K562 (cell line): ENCODE measurements around the gene PRM2. TPM values are rescaled to one million over a fixed set of nuclear protein-coding genes. Genes with fewer than 3 reads are reported as not detected.

Experiments
- ARHGAP35 ChIP-seq: fragments of 450-650 bp; IDR thresholded peaks from 2 replicates; pipeline ENCODE4 v1.6.1; 2018; ENCODE audit not compliant: partially characterized antibody
- BCOR ChIP-seq: fragments of 450-650 bp; IDR thresholded peaks from 2 replicates; pipeline ENCODE4 v1.6.1; 2016
- CBFA2T2 ChIP-seq: fragments of 450-650 bp; conservative IDR thresholded peaks from 2 replicates; pipeline ENCODE4 v1.6.1; 2017; ENCODE audit warnings: mild to moderate bottlenecking
- CEBPG ChIP-seq, 3 experiments: fragments of 200-800 bp in 1 of 3; sonication (Bioruptor generic) in 1 of 3; sonication (generic) in 1 of 3; formaldehyde crosslinking in 1 of 3; IDR thresholded peaks in 2 of 3; conservative IDR thresholded peaks in 1 of 3; 2 replicates each; pipeline versions ENCODE4 v1.6.1 to v1.8.0; 2016 to 2022; ENCODE audit warnings: missing compliant biosample characterization in 2 of 3, missing genetic modification characterization in 2 of 3, mild to moderate bottlenecking in 1 of 3, missing genetic modification reagents in 1 of 3
- CHD1 ChIP-seq: fragments of 200-600 bp; sonication (generic); IDR thresholded peaks from one replicate; pipeline ENCODE4 v1.6.1; 2012; ENCODE audit warnings: mild to moderate bottlenecking, moderate library complexity, low read length, inconsistent platforms
- GTF2E2 ChIP-seq: fragments of 200-800 bp; sonication (Bioruptor generic); IDR thresholded peaks from 2 replicates; pipeline ENCODE4 v1.6.1; 2016; ENCODE audit warnings: missing genetic modification characterization, missing compliant biosample characterization
- HDAC1 ChIP-seq, 2 experiments: fragments of 450-650 bp; IDR thresholded peaks; 2 replicates each; pipeline ENCODE4 v1.6.1; 2016 to 2017; ENCODE audit warnings: inconsistent platforms in 1 of 2, mild to moderate bottlenecking in 1 of 2, moderate library complexity in 1 of 2
- PHF21A ChIP-seq: fragments of 450-650 bp; IDR thresholded peaks from 2 replicates; pipeline ENCODE4 v1.6.1; 2017; ENCODE audit warnings: low read depth, borderline replicate concordance
- PPARD ChIP-seq: fragments of 250-450 bp; sonication (Bioruptor Pico); IDR thresholded peaks from 2 replicates; pipeline ENCODE4 v1.8.0; 2022; ENCODE audit warnings: inconsistent platforms, mild to moderate bottlenecking, moderate library complexity
- PURB ChIP-seq: sonication (generic); formaldehyde crosslinking; IDR thresholded peaks from 2 replicates; pipeline ENCODE4 v1.9.0; 2021; ENCODE audit warnings: low read depth, mild to moderate bottlenecking, missing genetic modification reagents
- RBFOX2 ChIP-seq: fragments of 200-400 bp; formaldehyde crosslinking; IDR thresholded peaks from 2 replicates; pipeline ENCODE4 v1.6.1; 2017; ENCODE audit warnings: low read depth, mild to moderate bottlenecking, low read length, moderate library complexity
- TOE1 ChIP-seq, 2 experiments: fragments of 450-650 bp in 1 of 2; sonication (generic) in 1 of 2; formaldehyde crosslinking in 1 of 2; IDR thresholded peaks; 2 replicates each; pipeline versions ENCODE4 v1.7.1 to v1.8.0; 2016 to 2022; ENCODE audit warnings: borderline replicate concordance in 2 of 2, mild to moderate bottlenecking in 2 of 2, antibody characterized with exemption in 1 of 2, inconsistent platforms in 1 of 2, low read depth in 1 of 2, missing genetic modification reagents in 1 of 2, moderate library complexity in 1 of 2
- ZFX ChIP-seq: sonication (generic); formaldehyde crosslinking; IDR thresholded peaks from 2 replicates; pipeline ENCODE4 v1.8.0; 2022; ENCODE audit warnings: mild to moderate bottlenecking, missing genetic modification reagents, moderate library complexity
- polyA plus RNA-seq, 8 experiments: library from polyadenylated mRNA; depleted of rRNA in 4 of 8; stranded (reverse) in 5 of 8; unstranded in 3 of 8; fragments of >200 nt; fragmentation: Nextera tagmentation in 2 of 8; fragmentation: Illumina TruSeq in 1 of 8; extraction: Ambion mirVana in 2 of 8; extraction: Trizol in 1 of 8; gene quantifications; 2 replicates each; pipeline versions ENCODE4 v1.2.1 to v1.2.3, GENCODE V29; 2011 to 2014; ENCODE audit warnings: inconsistent platforms in 1 of 8, missing spikeins in 1 of 8
- total RNA-seq, 7 experiments: library from RNA; depleted of rRNA in 6 of 7; stranded (reverse); fragments of >200 nt in 6 of 7; fragmentation: Illumina TruSeq in 2 of 7; extraction: Trizol in 2 of 7; gene quantifications; 2 replicates each; pipeline versions ENCODE4 v1.2.1 to v1.2.3, GENCODE V29; 2011 to 2021; ENCODE audit warnings: low replicate concordance in 1 of 7
- TF ChIP-seq, protein P1 (sequence below): fragments of 450-650 bp; IDR thresholded peaks from 2 replicates; pipeline ENCODE4 v1.6.1; 2017; ENCODE audit warnings: antibody characterized with exemption, mild to moderate bottlenecking
- TF ChIP-seq, protein P2 (sequence below): IDR thresholded peaks from 2 replicates; pipeline ENCODE4 v1.6.1; 2016; ENCODE audit warnings: missing genetic modification characterization, missing compliant biosample characterization
- TF ChIP-seq, protein P3 (sequence below), 2 experiments: fragments of 450-650 bp; IDR thresholded peaks; 2 replicates each; pipeline ENCODE4 v1.6.1; 2016

Gene PRM2
- total and polyA plus RNA-seq, 9 of the 15 experiments (the other 6 are each of a cell fraction or from before 2014, with no cell fraction given): not detected

DNA sequence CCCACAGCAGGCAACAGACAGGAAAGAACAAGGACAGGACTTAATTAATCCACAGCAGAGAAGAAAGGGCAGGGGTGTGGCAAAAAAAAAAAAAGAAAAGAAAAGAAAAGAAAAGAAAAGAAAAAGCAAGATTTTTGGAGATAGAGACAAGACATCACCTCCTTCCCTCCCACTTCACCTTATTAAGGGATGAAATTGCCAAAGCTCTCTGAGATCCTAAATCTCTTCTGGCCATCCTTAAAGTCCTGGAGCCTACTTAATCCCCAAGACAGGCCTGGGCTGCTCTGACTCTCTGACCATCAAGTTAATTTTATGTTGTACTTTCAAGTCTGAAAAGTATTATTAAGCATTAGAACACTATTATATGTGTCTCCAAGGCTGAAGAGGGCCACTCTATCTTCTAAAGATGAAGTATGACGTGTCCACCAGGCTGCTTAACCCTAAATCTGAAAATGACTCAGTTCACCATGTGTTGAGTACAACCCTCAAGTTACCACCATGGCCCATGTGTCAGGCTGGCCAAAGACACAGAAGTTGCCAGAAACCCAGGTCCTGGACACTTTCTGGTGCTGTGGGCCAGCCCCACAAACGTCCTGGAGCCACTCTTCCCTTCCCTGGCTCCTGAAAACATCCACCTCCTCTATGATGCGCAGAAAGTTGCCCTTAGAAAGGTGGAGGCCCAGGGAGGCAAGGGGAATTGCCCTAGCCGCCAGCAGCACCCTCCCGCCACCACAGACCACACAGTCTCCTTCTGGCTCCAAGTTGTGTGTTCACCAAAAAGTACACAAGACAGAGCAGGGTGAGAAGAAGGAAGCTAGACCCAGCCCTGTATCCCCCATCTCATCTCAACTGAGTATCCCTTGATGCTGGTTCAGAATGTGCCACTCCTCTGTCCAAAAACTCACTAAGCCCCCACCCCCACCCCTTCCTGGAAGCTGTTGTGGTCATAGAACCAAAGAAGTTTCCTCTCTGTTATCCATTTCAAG is 23.0 kb downstream of the PRM2 start (continued):
- TF ChIP-seq, protein P1, sequence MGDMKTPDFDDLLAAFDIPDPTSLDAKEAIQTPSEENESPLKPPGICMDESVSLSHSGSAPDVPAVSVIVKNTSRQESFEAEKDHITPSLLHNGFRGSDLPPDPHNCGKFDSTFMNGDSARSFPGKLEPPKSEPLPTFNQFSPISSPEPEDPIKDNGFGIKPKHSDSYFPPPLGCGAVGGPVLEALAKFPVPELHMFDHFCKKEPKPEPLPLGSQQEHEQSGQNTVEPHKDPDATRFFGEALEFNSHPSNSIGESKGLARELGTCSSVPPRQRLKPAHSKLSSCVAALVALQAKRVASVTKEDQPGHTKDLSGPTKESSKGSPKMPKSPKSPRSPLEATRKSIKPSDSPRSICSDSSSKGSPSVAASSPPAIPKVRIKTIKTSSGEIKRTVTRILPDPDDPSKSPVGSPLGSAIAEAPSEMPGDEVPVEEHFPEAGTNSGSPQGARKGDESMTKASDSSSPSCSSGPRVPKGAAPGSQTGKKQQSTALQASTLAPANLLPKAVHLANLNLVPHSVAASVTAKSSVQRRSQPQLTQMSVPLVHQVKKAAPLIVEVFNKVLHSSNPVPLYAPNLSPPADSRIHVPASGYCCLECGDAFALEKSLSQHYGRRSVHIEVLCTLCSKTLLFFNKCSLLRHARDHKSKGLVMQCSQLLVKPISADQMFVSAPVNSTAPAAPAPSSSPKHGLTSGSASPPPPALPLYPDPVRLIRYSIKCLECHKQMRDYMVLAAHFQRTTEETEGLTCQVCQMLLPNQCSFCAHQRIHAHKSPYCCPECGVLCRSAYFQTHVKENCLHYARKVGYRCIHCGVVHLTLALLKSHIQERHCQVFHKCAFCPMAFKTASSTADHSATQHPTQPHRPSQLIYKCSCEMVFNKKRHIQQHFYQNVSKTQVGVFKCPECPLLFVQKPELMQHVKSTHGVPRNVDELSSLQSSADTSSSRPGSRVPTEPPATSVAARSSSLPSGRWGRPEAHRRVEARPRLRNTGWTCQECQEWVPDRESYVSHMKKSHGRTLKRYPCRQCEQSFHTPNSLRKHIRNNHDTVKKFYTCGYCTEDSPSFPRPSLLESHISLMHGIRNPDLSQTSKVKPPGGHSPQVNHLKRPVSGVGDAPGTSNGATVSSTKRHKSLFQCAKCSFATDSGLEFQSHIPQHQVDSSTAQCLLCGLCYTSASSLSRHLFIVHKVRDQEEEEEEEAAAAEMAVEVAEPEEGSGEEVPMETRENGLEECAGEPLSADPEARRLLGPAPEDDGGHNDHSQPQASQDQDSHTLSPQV: 0 out of 2 replicates have a peak, but pooled peaks have one; percentile 41
- TF ChIP-seq TOE1 (IDR thresholded peaks at IDR 0.05; ENCODE audit: borderline replicate concordance) (no peak), TOE1 (CRISPR knock-in tag; IDR thresholded peaks at IDR 0.05; ENCODE audit: borderline replicate concordance, low read depth) (no peak), ARHGAP35 (peak; percentile 26), BCOR (0 out of 2 replicates have a peak, but pooled peaks have one; percentile 4), GTF2E2 (no peak), ZFX (0 out of 2 replicates have a peak, but pooled peaks have one; percentile 34), RBFOX2 (0 out of 2 replicates have a peak, but pooled peaks have one; percentile 4), CEBPG (CRISPR knock-in tag; IDR thresholded peaks at IDR 0.05) (no peak), CEBPG (tag; conservative IDR thresholded peaks at IDR 0.05 in 1 of 2, IDR thresholded peaks at IDR 0.05 in 1 of 2) (no peak), PURB (no peak), CBFA2T2 (0 out of 2 replicates have a peak, but pooled peaks have one; percentile 9), CHD1 (peak; percentile 61), HDAC1 (IDR thresholded peaks at IDR 0.05) (0 out of 4 replicates have a peak, but pooled peaks of 1 of the 2 experiments have one; percentile 28), PHF21A (no peak), PPARD (CRISPR knock-in tag) (no peak)
- TF ChIP-seq, protein P2, sequence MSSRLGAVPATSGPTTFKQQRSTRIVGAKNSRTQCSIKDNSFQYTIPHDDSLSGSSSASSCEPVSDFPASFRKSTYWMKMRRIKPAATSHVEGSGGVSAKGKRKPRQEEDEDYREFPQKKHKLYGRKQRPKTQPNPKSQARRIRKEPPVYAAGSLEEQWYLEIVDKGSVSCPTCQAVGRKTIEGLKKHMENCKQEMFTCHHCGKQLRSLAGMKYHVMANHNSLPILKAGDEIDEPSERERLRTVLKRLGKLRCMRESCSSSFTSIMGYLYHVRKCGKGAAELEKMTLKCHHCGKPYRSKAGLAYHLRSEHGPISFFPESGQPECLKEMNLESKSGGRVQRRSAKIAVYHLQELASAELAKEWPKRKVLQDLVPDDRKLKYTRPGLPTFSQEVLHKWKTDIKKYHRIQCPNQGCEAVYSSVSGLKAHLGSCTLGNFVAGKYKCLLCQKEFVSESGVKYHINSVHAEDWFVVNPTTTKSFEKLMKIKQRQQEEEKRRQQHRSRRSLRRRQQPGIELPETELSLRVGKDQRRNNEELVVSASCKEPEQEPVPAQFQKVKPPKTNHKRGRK (tag): 0 out of 2 replicates have a peak, but pooled peaks have one; percentile 22
- TF ChIP-seq, protein P3, sequence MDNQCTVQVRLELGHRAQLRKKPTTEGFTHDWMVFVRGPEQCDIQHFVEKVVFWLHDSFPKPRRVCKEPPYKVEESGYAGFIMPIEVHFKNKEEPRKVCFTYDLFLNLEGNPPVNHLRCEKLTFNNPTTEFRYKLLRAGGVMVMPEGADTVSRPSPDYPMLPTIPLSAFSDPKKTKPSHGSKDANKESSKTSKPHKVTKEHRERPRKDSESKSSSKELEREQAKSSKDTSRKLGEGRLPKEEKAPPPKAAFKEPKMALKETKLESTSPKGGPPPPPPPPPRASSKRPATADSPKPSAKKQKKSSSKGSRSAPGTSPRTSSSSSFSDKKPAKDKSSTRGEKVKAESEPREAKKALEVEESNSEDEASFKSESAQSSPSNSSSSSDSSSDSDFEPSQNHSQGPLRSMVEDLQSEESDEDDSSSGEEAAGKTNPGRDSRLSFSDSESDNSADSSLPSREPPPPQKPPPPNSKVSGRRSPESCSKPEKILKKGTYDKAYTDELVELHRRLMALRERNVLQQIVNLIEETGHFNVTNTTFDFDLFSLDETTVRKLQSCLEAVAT (IDR thresholded peaks at IDR 0.05): 0 out of 4 replicates have a peak, but pooled peaks of 1 of the 2 experiments have one; percentile 35
